GM12864 (cell line): ENCODE data around the gene FIZ1.

Source experiments
- DNase-seq: peaks from one replicate; pipeline ENCODE4 v3.0.0-alpha.2; 2011; ENCODE audit warnings: low read depth
- H3K4me3 ChIP-seq: 2 replicates; pipeline ENCODE4 v1.5.1; 2011; ENCODE audit warnings: mild to moderate bottlenecking, low read depth, low read length, control low read depth
- CTCF ChIP-seq: IDR thresholded peaks from 2 replicates; pipeline ENCODE4 v1.5.1; 2011; ENCODE audit warnings: low read depth, mild to moderate bottlenecking, moderate library complexity, low read length, control low read depth, inconsistent platforms; ENCODE audit errors: missing control alignments

Gene FIZ1

GRCh38 chr19:55618426-55618825 is 19.1 kb upstream of the FIZ1 start:
- TF ChIP-seq CTCF, result no peak
- no peak for DNase-seq
- H3K4me3 ChIP-seq, result no peak overlapping the region

GRCh38 chr19:55617426-55617825 is 18.1 kb upstream of the FIZ1 start:
- TF ChIP-seq CTCF, result no peak
- no peak for DNase-seq
- H3K4me3 ChIP-seq, result no peak overlapping the region

- TF ChIP-seq CTCF, result no peak
- DNase-seq, result no peak
- no peak overlapping the region for H3K4me3 ChIP-seq
These were observed 17.1 kb upstream of the FIZ1 start for GRCh38 chr19:55616395-55616875.

GRCh38 chr19:55615543-55616394 is 16.5 kb upstream of the FIZ1 start:
- no peak overlapping the region for H3K4me3 ChIP-seq
- DNase-seq, result no peak
- TF ChIP-seq CTCF, result no peak

- no peak overlapping the region for H3K4me3 ChIP-seq
- no peak for DNase-seq
- TF ChIP-seq CTCF, result no peak
These were observed 15.6 kb upstream of the FIZ1 start for GRCh38 chr19:55614711-55615542.

GRCh38 chr19:55613930-55614710 is 14.8 kb upstream of the FIZ1 start:
- no peak for TF ChIP-seq CTCF
- no peak overlapping the region for H3K4me3 ChIP-seq
- no peak for DNase-seq
